HG02588 (cell line): Measurements from ENCODE around the gene FHIP1A.

Source experiments
- ATAC-seq: cut with Tn5 transposase; IDR thresholded peaks from one replicate; pipeline ENCODE4 v1.9.1; 2021; ENCODE audit warnings: mild to moderate bottlenecking, moderate library complexity; ENCODE audit not compliant: unreplicated experiment

The FHIP1A gene

DNA sequence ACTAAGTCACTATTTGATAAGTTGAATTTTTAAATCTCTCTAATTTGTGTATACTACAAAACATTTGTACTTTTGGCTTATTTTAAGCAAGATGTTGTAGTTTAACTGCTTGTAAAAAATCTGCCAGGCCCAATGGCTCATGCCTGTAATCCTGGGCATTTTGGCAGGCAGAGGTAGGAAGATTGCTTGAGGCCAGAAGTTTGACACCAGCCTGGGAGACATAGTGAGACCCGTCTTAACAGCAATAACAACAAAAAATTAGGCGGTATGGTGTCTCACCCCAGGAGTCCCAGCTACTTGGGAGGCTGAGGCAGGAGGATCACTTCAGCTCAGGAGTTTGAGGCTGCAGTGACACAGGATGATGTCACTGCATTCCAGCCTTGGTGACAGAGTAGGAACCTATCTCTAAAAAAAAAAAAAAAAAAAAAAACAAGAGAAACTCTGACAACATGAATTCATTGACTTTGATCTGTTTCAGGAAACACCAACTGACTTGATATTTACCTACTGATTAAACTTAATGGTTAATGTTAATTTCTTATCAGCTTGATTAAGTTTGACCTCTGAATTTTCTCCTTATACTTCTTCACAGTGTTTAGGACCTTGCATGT is 8.9 kb downstream of the FHIP1A start:
- ATAC-seq: no peak

DNA sequence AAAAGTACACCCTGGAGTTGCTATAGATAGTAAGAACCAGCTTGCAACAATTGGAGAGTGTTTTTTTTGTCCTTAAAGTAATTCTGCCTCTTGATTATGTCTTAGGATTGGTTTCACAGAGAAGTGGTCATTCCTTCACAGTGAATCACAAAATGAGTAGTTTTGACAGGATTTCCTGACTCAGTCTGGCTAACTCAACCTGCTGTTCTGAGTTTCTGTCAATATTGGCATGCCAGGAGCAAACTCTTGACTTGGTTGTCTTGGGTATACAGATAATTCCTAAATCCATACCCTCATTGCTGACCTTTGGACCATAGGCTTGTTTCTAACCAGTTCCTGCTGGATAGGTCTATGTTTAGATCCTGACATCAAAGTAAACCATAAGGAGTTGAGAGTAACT is 9.4 kb downstream of the FHIP1A start:
- ATAC-seq: no peak

DNA sequence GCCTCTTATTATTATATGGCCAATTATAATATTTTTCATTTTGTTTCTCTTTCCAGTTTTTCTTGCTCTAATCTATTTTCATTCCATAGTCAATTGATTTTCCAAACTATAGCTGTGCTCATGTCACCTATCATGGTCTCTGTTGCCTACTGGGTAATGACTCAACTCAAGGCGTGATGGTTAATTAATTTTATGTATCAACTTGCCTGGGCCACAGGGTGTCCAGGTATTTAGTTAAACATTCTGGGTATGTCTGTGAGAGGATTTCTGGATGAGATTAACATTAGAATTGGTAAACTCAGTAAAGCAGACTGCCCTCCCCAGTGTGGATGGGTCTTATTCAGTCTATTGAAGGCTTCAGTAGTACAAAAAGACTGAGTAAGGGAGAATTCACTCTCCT is 9.9 kb downstream of the FHIP1A start:
- ATAC-seq: no peak

DNA sequence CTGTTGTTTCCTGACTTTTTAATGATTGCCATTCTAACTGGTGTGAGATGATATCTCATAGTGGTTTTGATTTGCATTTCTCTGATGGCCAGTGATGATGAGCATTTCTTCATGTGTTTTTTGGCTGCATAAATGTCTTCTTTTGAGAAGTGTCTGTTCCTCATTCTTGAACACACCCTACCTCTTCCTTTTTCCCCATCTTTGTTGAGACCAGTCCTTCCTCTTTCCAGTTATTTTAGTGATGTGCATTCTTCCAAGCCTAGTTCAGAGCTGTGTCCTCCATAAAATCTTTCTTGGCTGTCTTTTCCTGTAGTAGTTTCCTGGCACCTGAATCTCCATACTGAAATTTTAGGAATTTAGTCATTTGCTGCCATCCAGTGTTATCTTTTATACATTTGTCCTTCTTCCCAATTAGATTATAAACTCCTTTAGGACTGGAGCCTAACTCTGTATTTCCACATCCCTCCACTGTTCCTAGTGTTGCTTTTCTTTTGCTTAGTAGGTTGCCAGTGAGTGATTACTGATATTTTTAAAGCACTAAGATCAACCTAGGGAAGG is 11.4 kb downstream of the FHIP1A start:
- ATAC-seq: no peak

DNA sequence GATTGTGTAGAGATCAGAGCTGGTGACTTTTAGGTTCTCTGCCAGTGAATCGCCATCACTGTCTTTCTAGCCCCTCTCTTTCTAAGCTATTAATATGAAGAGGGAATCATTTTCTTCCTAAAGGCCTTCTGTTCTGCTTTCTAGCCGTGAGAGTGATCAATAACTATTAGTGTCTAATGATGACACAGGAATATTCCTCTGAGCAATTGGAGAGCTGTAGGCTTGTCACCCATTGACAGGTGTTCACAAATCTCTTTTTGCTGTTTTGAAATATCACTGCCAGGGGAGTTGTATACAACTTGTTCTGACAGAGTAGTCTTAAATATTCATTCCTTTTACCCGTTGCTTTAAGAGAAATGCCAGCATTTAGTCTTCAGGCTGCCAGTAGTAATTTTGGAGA is 13.9 kb downstream of the FHIP1A start:
- ATAC-seq: no peak

DNA sequence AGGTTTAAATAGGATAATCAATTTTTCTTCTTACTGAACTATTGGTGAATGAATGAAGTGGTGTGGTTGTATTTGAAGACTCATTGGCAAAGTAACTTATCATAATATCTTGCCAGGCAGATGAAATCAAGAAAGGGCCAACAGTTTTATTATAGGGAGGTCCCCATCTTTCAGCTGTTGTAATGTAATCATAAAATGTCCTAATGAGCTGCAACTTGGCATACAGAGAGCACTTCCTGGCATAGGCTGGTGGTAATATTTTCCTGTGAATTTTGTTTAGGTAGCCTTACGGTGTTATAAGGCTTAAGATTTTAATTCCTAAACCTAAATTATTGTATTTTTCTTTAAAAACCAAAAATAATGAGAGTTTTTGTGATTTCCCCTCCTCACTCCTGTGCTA is 17.5 kb downstream of the FHIP1A start:
- no peak for ATAC-seq

DNA sequence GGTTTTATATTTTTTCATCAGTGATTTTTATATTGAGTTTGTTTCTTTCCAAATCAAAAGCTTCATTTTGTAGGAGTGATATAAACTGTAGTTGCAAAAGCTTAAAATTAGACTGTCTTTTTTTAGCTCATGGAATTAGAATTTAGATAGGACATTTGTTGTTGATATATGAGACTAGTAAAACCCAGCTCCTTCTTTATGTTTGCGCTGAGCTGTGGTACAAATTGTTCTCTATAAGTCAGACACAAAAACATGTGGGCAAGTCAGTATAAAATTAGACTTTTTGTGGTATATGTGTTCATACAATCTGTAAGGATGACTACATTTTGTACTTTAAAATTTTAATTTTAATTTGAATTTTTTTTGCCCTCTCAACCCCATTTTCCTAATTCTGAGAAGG is 18.3 kb downstream of the FHIP1A start:
- no peak for ATAC-seq

DNA sequence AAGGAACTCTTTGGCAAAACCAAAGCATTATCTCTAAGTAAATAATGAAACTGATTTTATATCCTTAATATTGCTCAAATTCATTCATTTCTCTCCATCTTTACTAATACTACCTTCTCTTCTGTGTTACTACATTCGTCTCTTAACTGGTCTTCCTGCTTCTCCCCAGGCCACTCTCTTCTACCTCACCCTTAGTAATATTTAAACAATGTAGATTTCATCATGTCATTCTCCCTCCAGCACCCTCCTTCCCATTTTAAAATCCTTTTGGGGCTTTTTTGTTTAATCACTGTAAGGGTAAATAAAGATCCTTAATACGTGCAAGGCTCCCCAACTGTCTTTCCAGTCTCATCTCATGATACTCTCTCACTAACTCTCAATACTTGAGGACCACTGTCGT is 19.4 kb downstream of the FHIP1A start:
- ATAC-seq: no peak

DNA sequence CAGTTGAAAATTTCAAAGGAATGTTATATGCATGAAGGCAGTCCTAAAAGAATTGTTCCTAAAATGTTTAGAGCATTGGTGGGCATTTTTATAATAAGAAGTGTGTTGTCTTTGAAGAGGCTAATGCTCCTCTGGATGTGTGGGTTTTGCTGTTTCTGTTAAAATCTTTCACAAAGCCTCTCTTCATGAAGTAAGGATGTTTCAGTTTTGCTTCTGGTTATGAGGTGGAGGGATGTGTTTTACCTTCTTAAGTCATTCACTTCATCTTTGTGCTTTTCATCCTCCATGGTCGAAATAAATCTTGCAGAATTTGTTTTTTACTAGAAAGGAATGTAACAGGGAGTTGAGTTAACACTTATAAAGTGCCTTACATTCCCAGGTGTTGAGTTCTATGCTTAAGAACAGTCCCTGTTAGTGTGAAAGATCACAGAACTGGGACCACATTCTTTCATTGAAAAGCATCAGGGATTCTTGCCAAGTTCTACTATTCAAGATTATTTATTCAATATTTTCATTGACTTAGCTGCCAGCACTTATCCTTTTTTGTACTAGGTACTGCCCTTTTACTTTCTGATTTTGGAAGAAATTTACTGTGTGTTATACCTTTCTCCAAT is 21.1 kb downstream of the FHIP1A start:
- peak; percentile 54 for ATAC-seq

DNA sequence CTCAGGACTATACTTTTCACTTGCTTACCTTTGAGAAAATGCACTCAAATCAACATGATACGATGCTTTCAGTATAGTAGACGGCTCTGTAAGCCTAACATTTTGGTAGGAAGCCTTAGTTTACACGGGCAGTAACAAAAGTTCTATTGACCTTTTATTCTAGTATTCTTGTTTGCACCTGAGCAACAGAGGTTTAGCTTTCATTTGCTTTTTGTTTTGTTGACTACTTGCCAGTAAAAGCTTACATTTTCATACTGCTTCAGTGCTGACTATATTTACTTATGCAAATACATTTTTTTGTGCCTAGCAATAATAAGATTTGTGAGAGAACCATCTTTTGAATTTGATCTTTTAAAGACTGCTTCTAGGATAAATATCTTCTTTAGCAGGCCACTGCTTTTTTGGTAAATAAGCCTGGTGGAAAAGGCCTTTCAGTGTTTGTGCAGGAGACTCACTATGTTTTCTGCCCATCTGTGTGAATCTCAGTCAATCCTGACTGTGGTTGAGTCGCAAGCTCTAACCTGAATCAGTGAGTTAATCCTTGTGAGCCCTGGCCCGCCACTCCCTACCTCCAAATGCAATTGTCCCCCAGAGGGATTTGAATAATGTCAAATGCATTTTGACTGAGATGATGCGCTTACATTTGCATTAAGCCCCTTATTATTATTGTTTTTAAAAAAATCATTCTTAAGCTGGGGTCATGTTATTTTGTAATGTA is 21.9 kb downstream of the FHIP1A start:
- ATAC-seq: no peak

DNA sequence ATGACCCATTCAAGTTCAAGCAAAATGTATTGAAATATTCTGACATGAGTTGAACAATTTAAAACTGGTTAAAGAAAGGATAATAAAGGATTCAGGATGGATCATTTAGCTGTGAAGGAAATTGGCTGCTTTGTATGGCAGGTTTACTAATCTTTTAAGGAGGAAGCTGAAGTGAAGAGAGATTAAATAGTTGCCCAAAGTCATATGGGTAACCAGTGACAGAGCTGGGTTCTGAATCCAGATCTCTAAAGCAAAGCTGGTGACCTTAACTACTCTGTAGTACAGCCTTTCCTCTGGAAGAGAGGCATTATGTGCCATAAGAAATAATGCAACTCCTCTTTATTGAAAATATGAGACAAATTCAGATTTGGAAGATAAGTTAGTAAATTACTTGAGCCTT is 22.8 kb downstream of the FHIP1A start:
- ATAC-seq: no peak

DNA sequence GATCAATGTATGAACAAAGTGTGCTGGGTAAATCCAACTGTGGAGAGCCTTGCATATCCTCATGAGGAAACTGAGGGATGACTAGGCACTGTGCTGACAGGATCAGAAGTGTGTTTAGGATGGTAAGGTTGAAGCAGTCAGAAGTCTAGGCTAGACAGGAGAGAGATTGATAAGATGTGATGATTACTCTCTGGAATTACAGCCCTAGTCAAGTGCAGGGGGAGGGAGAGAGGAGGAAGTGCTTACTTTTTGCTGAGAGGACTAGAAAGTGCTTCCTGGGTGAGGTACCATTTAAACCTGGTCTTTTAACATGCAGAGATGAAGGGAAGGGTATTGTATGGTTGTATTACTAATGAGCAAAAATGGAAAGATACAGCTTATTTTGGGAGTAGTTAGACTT is 23.7 kb downstream of the FHIP1A start:
- no peak for ATAC-seq

DNA sequence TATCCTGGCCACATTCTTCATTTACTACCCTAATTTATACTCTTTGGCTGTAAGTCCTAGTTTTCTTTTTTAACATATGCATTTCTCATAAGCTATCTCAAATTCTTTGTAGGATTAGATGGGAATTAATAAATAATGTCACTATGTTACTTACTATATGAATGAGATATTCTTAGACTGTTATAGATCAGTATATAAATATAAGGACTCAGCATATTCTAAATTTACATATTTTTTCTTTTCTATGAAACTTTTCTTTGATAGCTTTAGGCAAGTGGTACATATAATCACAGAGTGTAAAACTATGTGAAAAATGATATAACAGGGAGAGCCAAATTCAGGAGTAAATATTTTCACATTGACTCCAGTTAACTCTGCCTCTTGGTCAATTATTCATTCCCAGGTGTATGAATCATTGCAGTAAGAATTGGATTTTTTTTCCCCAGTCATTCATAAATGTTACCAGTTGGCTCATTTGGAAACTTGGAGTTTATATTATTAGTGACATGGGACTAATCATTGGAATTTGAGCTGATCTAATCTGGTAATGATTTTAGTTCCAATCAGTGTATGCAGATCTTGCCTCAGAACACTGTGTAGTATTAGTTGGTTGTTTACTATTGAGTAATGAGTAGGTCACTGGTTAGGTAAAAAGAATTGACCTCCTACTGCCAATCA is 25.3 kb downstream of the FHIP1A start:
- ATAC-seq: no peak

DNA sequence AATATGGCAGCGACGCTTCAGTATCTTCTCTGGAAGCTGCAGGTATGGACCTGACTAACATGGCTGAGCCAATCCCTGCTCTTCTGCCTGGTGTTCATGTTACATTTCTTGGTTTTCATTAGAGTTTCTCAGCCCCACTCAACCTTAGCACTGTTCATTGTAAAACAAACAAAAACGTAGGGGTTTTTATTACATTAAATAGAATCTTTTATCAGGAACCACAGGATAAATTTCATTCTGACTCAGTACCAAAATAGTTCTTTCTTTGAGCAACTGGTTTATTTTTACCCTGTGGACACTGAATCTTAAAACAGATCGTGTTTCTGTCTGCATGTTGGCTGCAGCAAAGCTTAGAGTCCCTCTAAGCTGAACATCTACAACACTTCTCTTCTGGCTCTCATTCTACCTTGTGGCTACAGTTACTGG is 27.1 kb downstream of the FHIP1A start:
- ATAC-seq: no peak

DNA sequence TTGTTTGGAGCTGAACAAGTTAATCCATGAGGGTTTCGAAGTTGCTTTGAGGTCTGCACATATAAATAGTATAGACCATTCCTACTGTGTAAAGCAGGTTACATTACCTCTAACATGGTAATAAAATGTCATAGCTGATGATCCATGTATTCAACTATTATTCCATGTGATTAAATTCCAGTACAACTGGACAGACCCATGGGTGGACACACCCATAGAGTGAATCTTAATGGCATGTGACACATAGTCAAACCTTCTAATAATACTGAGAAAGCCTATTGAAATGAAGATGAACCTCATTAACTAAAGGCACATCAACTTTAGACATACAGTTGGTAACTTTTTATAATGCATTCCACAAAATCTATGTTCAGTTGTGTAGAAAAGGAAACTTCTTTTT is 28.5 kb downstream of the FHIP1A start:
- ATAC-seq: no peak

DNA sequence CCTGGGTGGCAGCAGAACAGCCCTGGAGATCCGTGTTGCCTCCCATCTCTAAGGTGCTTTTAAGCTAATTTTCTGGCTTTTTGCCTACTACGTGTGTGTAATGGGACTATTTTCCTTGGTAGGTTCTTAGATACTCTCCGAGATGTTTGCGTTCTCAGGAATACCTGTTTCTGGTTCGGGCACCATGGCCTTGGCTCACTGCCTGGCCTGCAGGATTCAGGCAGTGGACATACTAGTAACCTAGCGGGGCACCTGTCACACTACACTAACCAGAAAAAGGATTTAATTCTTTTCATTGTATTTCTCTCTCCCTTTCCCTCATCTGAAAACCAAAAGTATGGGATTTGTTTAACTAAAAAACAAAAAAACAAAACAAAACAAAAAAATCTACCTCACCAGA is 29.2 kb downstream of the FHIP1A start:
- no peak for ATAC-seq

DNA sequence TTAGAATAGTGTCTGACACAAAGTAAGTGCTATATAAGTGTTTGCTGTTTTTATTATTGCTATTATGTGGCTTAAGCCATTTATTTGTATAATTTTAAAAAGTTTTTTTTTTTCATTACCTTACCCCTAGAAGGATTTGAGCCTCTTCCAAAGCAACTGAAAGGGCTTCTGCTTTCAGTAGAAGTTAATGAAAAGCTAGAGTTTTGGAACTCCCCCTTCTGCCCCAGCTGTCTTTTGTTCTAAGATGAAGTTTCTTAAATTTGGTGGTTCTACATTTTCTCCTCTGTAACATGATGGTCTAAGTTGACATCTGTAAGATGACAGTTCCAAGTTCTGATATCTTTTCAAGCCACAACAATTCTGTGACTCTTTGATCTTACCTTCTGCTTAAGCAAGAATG is 30.3 kb downstream of the FHIP1A start:
- no peak for ATAC-seq

DNA sequence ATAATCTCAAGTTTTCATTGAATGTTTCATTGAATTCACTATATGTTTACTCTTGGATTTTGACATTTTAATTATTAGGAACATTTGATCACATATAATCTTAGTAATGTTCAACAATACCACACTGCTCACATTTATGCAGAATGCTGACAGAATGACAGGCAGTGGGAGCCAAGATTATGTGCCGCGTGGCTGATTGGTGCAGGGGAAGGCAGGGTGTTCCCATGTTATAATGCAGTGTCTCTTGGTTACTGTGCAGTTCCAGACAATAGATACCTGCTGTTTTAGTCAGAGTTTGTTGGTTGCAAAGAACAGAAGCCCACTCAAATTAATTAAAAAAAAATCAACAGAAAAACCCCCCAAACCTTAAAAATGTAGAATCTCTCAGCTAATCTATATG is 33.0 kb downstream of the FHIP1A start:
- ATAC-seq: no peak

DNA sequence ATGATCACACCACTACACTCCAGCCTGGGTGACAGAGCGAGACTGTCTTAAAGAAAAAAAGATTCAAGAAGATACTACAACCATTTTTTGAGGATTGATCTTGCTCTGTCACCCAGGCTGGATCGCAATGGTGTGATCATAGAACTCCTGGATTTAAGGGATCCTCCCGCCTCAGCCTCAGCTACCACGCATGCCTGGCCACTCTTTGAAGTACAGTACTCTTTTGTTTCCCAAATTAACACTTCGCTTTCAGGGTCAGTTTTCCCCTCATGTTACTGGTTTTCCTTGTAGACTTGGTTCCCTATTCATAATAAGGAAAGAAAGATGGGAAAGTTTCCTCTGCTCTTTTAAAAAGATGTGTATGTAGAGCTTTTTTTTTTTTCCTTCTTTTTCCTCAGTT is 34.3 kb downstream of the FHIP1A start:
- no peak for ATAC-seq

DNA sequence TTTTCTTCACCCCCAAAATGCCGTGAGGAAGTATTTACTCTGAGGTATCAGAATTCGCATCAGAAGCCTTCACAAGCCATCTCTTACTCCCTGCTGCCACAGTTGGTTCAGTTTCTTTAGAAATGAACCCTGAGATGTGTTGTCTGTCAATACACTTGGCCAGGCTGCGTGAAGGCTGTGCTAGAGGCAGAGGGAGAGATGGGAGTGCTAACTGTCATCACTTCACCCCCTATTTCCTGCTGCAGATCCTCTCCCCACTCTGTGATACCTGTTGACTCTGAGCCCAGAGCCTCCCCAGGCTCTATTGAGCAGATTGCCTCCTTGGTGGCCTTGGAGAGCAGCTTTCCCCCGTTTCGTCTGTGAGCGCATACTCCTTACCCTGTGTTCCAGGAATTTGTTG is 34.8 kb downstream of the FHIP1A start:
- no peak for ATAC-seq

DNA sequence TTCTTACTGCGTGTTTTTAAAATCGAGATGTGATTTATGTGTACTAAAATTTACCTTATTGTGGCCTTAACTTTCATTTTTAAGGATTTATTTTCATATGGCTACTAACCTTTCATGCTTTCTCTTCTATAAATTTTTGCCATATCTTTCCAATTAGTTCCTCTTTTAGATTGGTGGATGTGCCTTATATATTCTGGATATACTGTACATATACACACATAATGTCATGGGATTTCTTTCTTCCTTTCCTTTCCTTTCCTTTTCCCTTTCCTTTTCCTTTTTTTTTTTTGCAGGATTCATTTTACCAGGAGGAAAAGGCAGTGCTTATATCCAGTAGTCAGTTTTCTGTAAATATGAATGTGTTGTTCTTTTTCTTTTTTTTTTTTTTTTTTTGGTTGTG is 37.2 kb downstream of the FHIP1A start:
- ATAC-seq: no peak

DNA sequence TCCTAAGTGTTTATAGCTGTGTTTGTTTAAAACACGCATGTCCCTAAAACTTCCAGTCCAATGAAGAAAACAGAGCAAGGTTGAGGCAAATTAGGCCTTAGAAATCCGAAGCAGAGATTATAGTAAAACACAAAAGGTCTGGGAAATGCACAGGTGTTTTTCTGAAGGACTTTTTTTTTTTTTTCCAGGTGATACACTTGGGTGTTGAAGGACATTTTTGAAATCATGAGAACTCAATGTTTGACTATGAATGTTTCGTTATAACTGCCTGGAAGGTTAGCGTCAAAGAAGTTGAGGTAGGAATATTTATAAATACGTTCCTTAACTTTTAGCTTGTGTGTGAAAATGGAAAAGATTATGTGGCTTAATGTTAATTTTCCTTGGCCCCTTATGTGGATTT is 45.5 kb downstream of the FHIP1A start:
- ATAC-seq: no peak
